Hepatocyte (in vitro differentiated cells): ENCODE data around the gene PTX3. TPM values are rescaled to one million over a fixed set of nuclear protein-coding genes. Genes with fewer than 3 reads are reported as not detected.

Source experiments
- DNase-seq: peaks from one replicate; pipeline ENCODE4 v3.0.0-alpha.2; 2016; ENCODE audit warnings: low spot score
- H2AFZ ChIP-seq: fragments of 200-600 bp; sonication (generic); 2 replicates; pipeline ENCODE4 v1.6.0; 2016; ENCODE audit warnings: antibody characterized with exemption, mild to moderate bottlenecking
- H3K27ac ChIP-seq: fragments of 200-600 bp; sonication (generic); 2 replicates; pipeline ENCODE4 v1.5.1; 2016; ENCODE audit warnings: mild to moderate bottlenecking
- H3K27me3 ChIP-seq: fragments of 200-600 bp; sonication (generic); 2 replicates; pipeline ENCODE4 v1.6.1; 2016
- H3K36me3 ChIP-seq: fragments of 200-600 bp; sonication (generic); replicated peaks from 2 replicates; pipeline ENCODE4 v1.5.1; 2016; ENCODE audit warnings: low read depth; ENCODE audit not compliant: insufficient read depth
- H3K4me1 ChIP-seq: fragments of 200-600 bp; sonication (generic); 2 replicates; pipeline ENCODE4 v1.5.1; 2016; ENCODE audit warnings: mild to moderate bottlenecking, moderate library complexity; ENCODE audit not compliant: insufficient read depth
- H3K4me2 ChIP-seq: fragments of 200-600 bp; sonication (generic); 2 replicates; pipeline ENCODE4 v1.6.0; 2016
- H3K4me3 ChIP-seq: fragments of 200-600 bp; sonication (generic); 2 replicates; pipeline ENCODE4 v1.5.1; 2016; ENCODE audit warnings: mild to moderate bottlenecking
- H3K79me2 ChIP-seq: fragments of 200-600 bp; sonication (generic); 2 replicates; pipeline ENCODE4 v1.6.0; 2017; ENCODE audit warnings: mild to moderate bottlenecking
- H3K9me2 ChIP-seq: fragments of 200-600 bp; sonication (generic); replicated peaks from 2 replicates; pipeline ENCODE4 v1.6.0; 2017; ENCODE audit warnings: mild to moderate bottlenecking; ENCODE audit not compliant: insufficient read depth
- H3K9me3 ChIP-seq: fragments of 200-600 bp; sonication (generic); 2 replicates; pipeline ENCODE4 v1.5.1; 2016; ENCODE audit warnings: low read depth, mild to moderate bottlenecking
- H4K20me1 ChIP-seq: fragments of 200-600 bp; sonication (generic); 2 replicates; pipeline ENCODE4 v1.6.0; 2016; ENCODE audit warnings: mild to moderate bottlenecking; ENCODE audit not compliant: insufficient read depth, poor library complexity, severe bottlenecking
- EZH2 ChIP-seq: fragments of 200-600 bp; sonication (generic); IDR thresholded peaks from 2 replicates; pipeline ENCODE4 v1.6.1; 2016; ENCODE audit warnings: antibody characterized with exemption, mild to moderate bottlenecking, borderline replicate concordance
- EZH2phosphoT487 ChIP-seq: fragments of 200-600 bp; sonication (generic); IDR thresholded peaks from one replicate; pipeline ENCODE4 v1.6.1; 2018; ENCODE audit warnings: antibody characterized with exemption, mild to moderate bottlenecking, low read depth, moderate library complexity; ENCODE audit not compliant: unreplicated experiment, severe bottlenecking
- WGBS: methylation state at CpG from one replicate; pipeline ENCODE4 v1.1.6; 2016; ENCODE audit warnings: low lambda C conversion rate; ENCODE audit errors: missing lambda C conversion rate; 5-methylcytosine and 5-hydroxymethylcytosine counted together
- polyA plus RNA-seq: library from polyadenylated mRNA; unstranded; fragments of >200 nt; fragmentation: Nextera tagmentation; extraction: Ambion mirVana; gene quantifications from 2 replicates; pipeline ENCODE4 v1.2.1, GENCODE V29; 2016
- total RNA-seq: library from RNA; depleted of rRNA; stranded (reverse); fragments of >200 nt; gene quantifications from 2 replicates; pipeline ENCODE4 v1.2.3, GENCODE V29; 2014
- TF ChIP-seq, protein P1 (sequence below): fragments of 200-600 bp; sonication (generic); IDR thresholded peaks from 2 replicates; pipeline ENCODE4 v1.5.1; 2016; ENCODE audit warnings: antibody characterized with exemption, mild to moderate bottlenecking; ENCODE audit not compliant: poor library complexity

The PTX3 gene
- total and polyA plus RNA-seq, 2 experiments from 2014 or later = 23.7 to 41.5 TPM

DNA sequence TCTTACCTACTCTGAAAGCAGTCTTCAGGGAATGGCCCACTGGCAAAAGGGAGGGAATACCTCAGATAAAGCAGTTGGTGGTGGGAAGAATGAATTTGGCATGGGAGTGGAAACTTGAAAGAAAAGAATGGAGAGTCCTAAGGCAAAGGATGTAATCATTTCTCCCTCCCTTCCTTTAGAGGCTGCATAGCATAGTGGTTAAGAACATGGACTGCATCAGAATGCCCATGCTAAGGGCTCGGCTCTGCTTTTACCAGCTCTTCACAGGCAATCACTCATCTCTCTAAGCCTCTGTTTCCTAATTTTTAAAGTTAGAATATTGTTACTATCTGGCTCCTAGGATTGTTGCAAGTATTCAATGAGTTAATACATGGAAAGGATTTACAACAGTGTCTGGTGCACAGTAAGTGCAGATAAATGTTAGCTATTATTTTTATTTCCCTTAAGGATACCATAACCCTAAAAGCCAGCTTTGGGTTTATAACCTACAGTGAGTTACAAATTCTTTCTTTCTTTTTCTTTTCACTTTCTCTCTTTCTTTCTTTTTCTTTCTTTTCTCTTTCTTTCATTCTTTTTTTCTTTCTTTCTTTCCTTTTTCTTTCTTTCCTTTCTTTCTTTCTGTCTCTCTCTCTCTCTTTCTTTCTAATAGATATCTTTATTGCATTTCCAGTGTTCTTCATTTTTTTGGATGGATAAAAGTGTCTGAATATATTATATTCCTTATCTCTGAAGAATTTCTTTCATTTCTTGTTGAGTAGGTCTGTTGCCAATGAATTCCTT is 43.0 kb downstream of the PTX3 start:
- no peak overlapping the region for H3K4me3 ChIP-seq

DNA sequence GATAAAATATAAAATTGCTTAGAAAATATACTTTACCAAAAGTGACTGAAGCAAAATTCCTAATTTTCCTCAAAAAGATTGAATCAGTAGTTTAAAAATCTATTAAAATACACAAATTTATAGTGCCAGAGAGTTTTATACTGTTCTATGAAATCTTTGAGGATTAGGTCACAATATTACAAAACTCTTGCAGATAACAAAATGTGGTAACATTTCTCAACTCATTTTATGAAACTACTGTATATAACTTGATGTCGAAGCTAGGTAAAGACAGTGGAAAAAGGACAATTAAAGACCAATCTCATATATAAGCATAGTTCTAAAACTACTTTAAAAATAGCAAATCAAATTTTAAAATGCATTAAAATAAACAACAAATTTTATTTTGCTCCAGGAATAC is 50.7 kb downstream of the PTX3 start:
- Histone ChIP-seq H3K4me1 (no peaks in the 10 kb centered on the region), H3K9me3 (no peaks in the 10 kb centered on the region), H3K4me2 (no peak overlapping the region), H3K9me2 (no peaks in the 10 kb centered on the region), H2AFZ (no peak overlapping the region), H4K20me1 (no peaks in the 10 kb centered on the region), H3K4me3 (no peak overlapping the region), H3K36me3 (no peaks in the 10 kb centered on the region), H3K27ac (no peak overlapping the region), H3K79me2 (no peaks in the 10 kb centered on the region), H3K27me3 (no peaks in the 10 kb centered on the region)
- TF ChIP-seq, protein P1, sequence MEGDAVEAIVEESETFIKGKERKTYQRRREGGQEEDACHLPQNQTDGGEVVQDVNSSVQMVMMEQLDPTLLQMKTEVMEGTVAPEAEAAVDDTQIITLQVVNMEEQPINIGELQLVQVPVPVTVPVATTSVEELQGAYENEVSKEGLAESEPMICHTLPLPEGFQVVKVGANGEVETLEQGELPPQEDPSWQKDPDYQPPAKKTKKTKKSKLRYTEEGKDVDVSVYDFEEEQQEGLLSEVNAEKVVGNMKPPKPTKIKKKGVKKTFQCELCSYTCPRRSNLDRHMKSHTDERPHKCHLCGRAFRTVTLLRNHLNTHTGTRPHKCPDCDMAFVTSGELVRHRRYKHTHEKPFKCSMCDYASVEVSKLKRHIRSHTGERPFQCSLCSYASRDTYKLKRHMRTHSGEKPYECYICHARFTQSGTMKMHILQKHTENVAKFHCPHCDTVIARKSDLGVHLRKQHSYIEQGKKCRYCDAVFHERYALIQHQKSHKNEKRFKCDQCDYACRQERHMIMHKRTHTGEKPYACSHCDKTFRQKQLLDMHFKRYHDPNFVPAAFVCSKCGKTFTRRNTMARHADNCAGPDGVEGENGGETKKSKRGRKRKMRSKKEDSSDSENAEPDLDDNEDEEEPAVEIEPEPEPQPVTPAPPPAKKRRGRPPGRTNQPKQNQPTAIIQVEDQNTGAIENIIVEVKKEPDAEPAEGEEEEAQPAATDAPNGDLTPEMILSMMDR = no peak
- TF ChIP-seq EZH2phosphoT487 (no peak), EZH2 (no peak)
- WGBS = 89% methylated on average over 1 of the region's 1 CpG
- DNase-seq = no peak

More for the DNA sequence above, 43.0 kb downstream of the PTX3 start:
- WGBS = 65% methylated on average over 1 of the region's 1 CpG
- Histone ChIP-seq H3K4me1 (no peaks in the 10 kb centered on the region), H3K79me2 (no peaks in the 10 kb centered on the region), H3K9me2 (no peaks in the 10 kb centered on the region), H2AFZ (no peak overlapping the region), H4K20me1 (no peaks in the 10 kb centered on the region), H3K27ac (no peak overlapping the region), H3K27me3 (no peaks in the 10 kb centered on the region), H3K9me3 (no peaks in the 10 kb centered on the region), H3K36me3 (no peaks in the 10 kb centered on the region), H3K4me2 (no peak overlapping the region)
- DNase-seq = no peak
- TF ChIP-seq EZH2phosphoT487 (no peak), EZH2 (no peak)
- TF ChIP-seq, protein P1 = no peak

DNA sequence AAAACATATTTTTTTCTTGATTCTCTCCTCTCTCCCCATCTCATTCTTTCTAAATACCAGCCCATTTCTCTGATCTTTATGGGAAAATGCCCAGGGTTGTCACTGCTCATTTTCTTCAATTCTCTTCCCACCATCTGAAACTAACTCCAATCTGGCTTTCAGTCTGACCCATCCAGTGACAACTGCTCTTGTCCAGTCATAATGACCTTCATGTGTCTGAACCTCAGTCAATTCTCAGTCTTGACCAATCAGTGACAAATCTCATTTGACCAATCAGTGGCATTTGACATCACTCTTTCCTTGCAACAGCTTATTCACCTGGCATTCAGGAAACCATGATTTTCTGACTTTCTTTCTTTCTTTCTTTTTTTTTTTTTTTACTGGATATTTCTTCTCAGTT is 51.5 kb downstream of the PTX3 start:
- Histone ChIP-seq H3K79me2 (no peaks in the 10 kb centered on the region), H3K9me3 (no peaks in the 10 kb centered on the region), H3K4me3 (no peak overlapping the region), H3K27ac (no peak overlapping the region), H3K27me3 (no peaks in the 10 kb centered on the region), H3K9me2 (no peaks in the 10 kb centered on the region), H3K36me3 (no peaks in the 10 kb centered on the region), H3K4me2 (no peak overlapping the region), H3K4me1 (no peaks in the 10 kb centered on the region), H2AFZ (no peak overlapping the region), H4K20me1 (no peaks in the 10 kb centered on the region)
- TF ChIP-seq EZH2phosphoT487 (no peak), EZH2 (no peak)
- TF ChIP-seq, protein P1 = no peak
- DNase-seq = no peak
